Activated T-helper 1 cell treated with anti-CD3 and anti-CD28 coated beads, Interleukin-2, amount 50 U/mL, for 16 hours (primary cell): ENCODE data around the gene SRSF6.
"Not testable (repeated sequence)": the region's sequence is repeated elsewhere in the genome, so short reads cannot be mapped to it uniquely, and the experiment has no call there.

Source experiments
- DNase-seq, 2 donors: peaks; one replicate each; pipeline ENCODE4 v3.0.0-alpha.2; 2020; ENCODE audit warnings: low read depth in 1 of 2, low spot score in 1 of 2

SRSF6 gene

GRCh38 chr20:43457640-43458421 lies at the start of gene SRSF6:
TSS of gene SRSF6 (plus strand) at chr20:43457896. CDS start at chr20:43458034, 138 bp downstream.
- DNase-seq, result peak; percentile 87 to 93

GRCh38 chr20:43408848-43409576 lies 48.7 kb upstream of the SRSF6 start:
- no peak for DNase-seq

- DNase-seq, result no peak
These were observed 48.2 kb upstream of the SRSF6 start for GRCh38 chr20:43409577-43409913.

GRCh38 chr20:43415661-43416430 lies 41.9 kb upstream of the SRSF6 start:
- DNase-seq, result no peak

GRCh38 chr20:43416591-43417228 lies 41.0 kb upstream of the SRSF6 start:
- DNase-seq, result no peak

- DNase-seq, result no peak
These were observed 37.5 kb upstream of the SRSF6 start for GRCh38 chr20:43420192-43420591.

- DNase-seq, result not testable (repeated sequence)
These were observed 36.8 kb upstream of the SRSF6 start for GRCh38 chr20:43420913-43421312.

- no peak for DNase-seq
These were observed 31.5 kb upstream of the SRSF6 start for GRCh38 chr20:43426172-43426571.

- no peak for DNase-seq
These were observed 27.2 kb upstream of the SRSF6 start for GRCh38 chr20:43430265-43431133.

GRCh38 chr20:43431134-43431519 lies 26.6 kb upstream of the SRSF6 start:
- DNase-seq, result no peak

- no peak for DNase-seq
These were observed 25.2 kb upstream of the SRSF6 start for GRCh38 chr20:43432498-43432897.

GRCh38 chr20:43433250-43433854 lies 24.3 kb upstream of the SRSF6 start:
- no peak for DNase-seq

GRCh38 chr20:43434565-43434964 lies 23.1 kb upstream of the SRSF6 start:
- DNase-seq, result no peak

GRCh38 chr20:43438578-43439316 lies 18.9 kb upstream of the SRSF6 start:
- no peak for DNase-seq

GRCh38 chr20:43440531-43440930 lies 17.2 kb upstream of the SRSF6 start:
- DNase-seq, result no peak

GRCh38 chr20:43442282-43442880 lies 15.3 kb upstream of the SRSF6 start:
- no peak for DNase-seq

GRCh38 chr20:43444107-43444506 lies 13.6 kb upstream of the SRSF6 start:
- DNase-seq, result no peak

- DNase-seq, result no peak
These were observed 11.3 kb upstream of the SRSF6 start for GRCh38 chr20:43446361-43446879.

- not testable (repeated sequence) for DNase-seq
These were observed 9.3 kb upstream of the SRSF6 start for GRCh38 chr20:43448431-43448747.
